ENCODE results near the gene TCP11.

The TCP11 gene

GRCh38 chr6:35178012-35178411 lies 36.9 kb upstream of the TCP11 start:
- no peak overlapping the region for H3K27ac ChIP-seq (ENCODE audit: low read depth, low read length)
- H3K4me2 ChIP-seq (ENCODE audit: low read length): no peak overlapping the region
- TF ChIP-seq EZH2phosphoT487 (IDR thresholded peaks at IDR 0.05; ENCODE audit: borderline replicate concordance, low read length): no peak
- TF ChIP-seq CTCF (IDR thresholded peaks at IDR 0.05; ENCODE audit: low read depth, low read length, poor library complexity, severe bottlenecking): no peak

GRCh38 chr6:35177596-35177995 lies 36.5 kb upstream of the TCP11 start:
- H3F3A ChIP-seq (ENCODE audit: control insufficient read depth, insufficient read depth): no peaks in the 10 kb centered on the region
- no peaks in the 10 kb centered on the region for H3K9me2 ChIP-seq (replicated peaks; ENCODE audit: control insufficient read depth, low read length)
- H3K4me2 ChIP-seq (ENCODE audit: low read length): no peak overlapping the region
- no peak overlapping the region for H3K4me3 ChIP-seq (ENCODE audit: low read length)
- H3K36me3 ChIP-seq (ENCODE audit: control insufficient read depth, low read length): no peaks in the 10 kb centered on the region
- H3K27ac ChIP-seq (ENCODE audit: low read depth, low read length): no peak overlapping the region
- no peaks in the 10 kb centered on the region for H3K79me2 ChIP-seq (ENCODE audit: control insufficient read depth, low read length)
- H3K9me3 ChIP-seq (ENCODE audit: control insufficient read depth, insufficient read depth, low read length): no peaks in the 10 kb centered on the region
- H4K20me1 ChIP-seq (ENCODE audit: control insufficient read depth, insufficient read depth, low read depth, low read length): no peaks in the 10 kb centered on the region
- peaks cover 11% of the 10 kb centered on the region for H3K27me3 ChIP-seq (ENCODE audit: control insufficient read depth, low read length)
- TF ChIP-seq CTCF (IDR thresholded peaks at IDR 0.05; ENCODE audit: low read depth, low read length, poor library complexity, severe bottlenecking): no peak
- no peak for TF ChIP-seq EZH2phosphoT487 (IDR thresholded peaks at IDR 0.05; ENCODE audit: borderline replicate concordance, low read length)
- no peaks in the 10 kb centered on the region for H3K4me1 ChIP-seq (ENCODE audit: control insufficient read depth, low read length)

More at GRCh38 chr6:35178012-35178411, 36.9 kb upstream of the TCP11 start:
- H3K79me2 ChIP-seq (ENCODE audit: control insufficient read depth, low read length): no peaks in the 10 kb centered on the region
- H3K36me3 ChIP-seq (ENCODE audit: control insufficient read depth, low read length): no peaks in the 10 kb centered on the region
- no peaks in the 10 kb centered on the region for H3F3A ChIP-seq (ENCODE audit: control insufficient read depth, insufficient read depth)
- H3K9me3 ChIP-seq (ENCODE audit: control insufficient read depth, insufficient read depth, low read length): no peaks in the 10 kb centered on the region
- H4K20me1 ChIP-seq (ENCODE audit: control insufficient read depth, insufficient read depth, low read depth, low read length): no peaks in the 10 kb centered on the region
- H3K9me2 ChIP-seq (replicated peaks; ENCODE audit: control insufficient read depth, low read length): no peaks in the 10 kb centered on the region
- H3K4me3 ChIP-seq (ENCODE audit: low read length): no peak overlapping the region
- H3K27me3 ChIP-seq (ENCODE audit: control insufficient read depth, low read length): peaks cover 11% of the 10 kb centered on the region
- H3K4me1 ChIP-seq (ENCODE audit: control insufficient read depth, low read length): no peaks in the 10 kb centered on the region

- H3K36me3 ChIP-seq (ENCODE audit: control insufficient read depth, low read length): no peaks in the 10 kb centered on the region
- H3K4me3 ChIP-seq (ENCODE audit: low read length): no peak overlapping the region
- TF ChIP-seq EZH2phosphoT487 (IDR thresholded peaks at IDR 0.05; ENCODE audit: borderline replicate concordance, low read length): no peak
- no peak for TF ChIP-seq CTCF (IDR thresholded peaks at IDR 0.05; ENCODE audit: low read depth, low read length, poor library complexity, severe bottlenecking)
- H3K4me2 ChIP-seq (ENCODE audit: low read length): no peak overlapping the region
- H3K9me3 ChIP-seq (ENCODE audit: control insufficient read depth, insufficient read depth, low read length): no peaks in the 10 kb centered on the region
- no peaks in the 10 kb centered on the region for H4K20me1 ChIP-seq (ENCODE audit: control insufficient read depth, insufficient read depth, low read depth, low read length)
- H3K79me2 ChIP-seq (ENCODE audit: control insufficient read depth, low read length): no peaks in the 10 kb centered on the region
- H3K9me2 ChIP-seq (replicated peaks; ENCODE audit: control insufficient read depth, low read length): no peaks in the 10 kb centered on the region
- no peak overlapping the region for H3K27ac ChIP-seq (ENCODE audit: low read depth, low read length)
- H3K4me1 ChIP-seq (ENCODE audit: control insufficient read depth, low read length): no peaks in the 10 kb centered on the region
- no peaks in the 10 kb centered on the region for H3F3A ChIP-seq (ENCODE audit: control insufficient read depth, insufficient read depth)
- peaks cover 11% of the 10 kb centered on the region for H3K27me3 ChIP-seq (ENCODE audit: control insufficient read depth, low read length)
Observed at GRCh38 chr6:35177157-35177556, 36.0 kb upstream of the TCP11 start.

Measured in DOHH2 (cell line).